Ovary (tissue), 3 donors: ENCODE data around the gene OR10G3.

Experiments
- EP300 ChIP-seq: sonication (generic); formaldehyde crosslinking; IDR thresholded peaks from one replicate; pipeline ENCODE4 v1.6.1; 2017; ENCODE audit warnings: antibody characterized with exemption
- POLR2A ChIP-seq: fragments of 450-650 bp; IDR thresholded peaks from one replicate; pipeline ENCODE4 v1.6.1; 2017; ENCODE audit warnings: antibody characterized with exemption, mild to moderate bottlenecking, moderate library complexity
- TF ChIP-seq, protein P1 (sequence below), 3 donors: fragments of 450-650 bp in 2 of 3; fragments of 200-600 bp in 1 of 3; IDR thresholded peaks; one replicate each; pipeline versions ENCODE4 v1.5.1 to v1.8.0; 2016 to 2022; ENCODE audit warnings: antibody characterized with exemption in 3 of 3, mild to moderate bottlenecking in 1 of 3
- donor health status: DM: no; HTN: no; CAD: no.

DNA sequence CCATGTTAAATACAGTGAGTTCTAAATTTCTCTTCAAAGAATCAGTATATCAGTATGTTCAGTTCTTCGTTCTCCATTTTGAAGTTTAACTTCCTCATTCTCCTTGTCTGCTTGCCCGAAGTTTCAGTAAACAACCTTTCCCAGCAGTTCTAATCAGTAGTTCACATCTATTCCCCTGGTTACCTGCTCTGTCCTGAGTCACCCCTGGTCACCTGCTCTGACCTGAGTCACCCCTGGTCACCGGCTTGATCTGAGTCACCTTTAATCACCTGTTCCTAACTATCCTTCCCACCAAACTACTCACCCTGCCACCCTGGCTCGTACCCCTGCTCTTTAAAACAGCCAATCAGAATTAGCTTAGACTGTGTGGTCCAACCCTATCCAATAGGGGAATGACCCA, 9.4 kb upstream of the OR10G3 start:
- TF ChIP-seq, protein P1, sequence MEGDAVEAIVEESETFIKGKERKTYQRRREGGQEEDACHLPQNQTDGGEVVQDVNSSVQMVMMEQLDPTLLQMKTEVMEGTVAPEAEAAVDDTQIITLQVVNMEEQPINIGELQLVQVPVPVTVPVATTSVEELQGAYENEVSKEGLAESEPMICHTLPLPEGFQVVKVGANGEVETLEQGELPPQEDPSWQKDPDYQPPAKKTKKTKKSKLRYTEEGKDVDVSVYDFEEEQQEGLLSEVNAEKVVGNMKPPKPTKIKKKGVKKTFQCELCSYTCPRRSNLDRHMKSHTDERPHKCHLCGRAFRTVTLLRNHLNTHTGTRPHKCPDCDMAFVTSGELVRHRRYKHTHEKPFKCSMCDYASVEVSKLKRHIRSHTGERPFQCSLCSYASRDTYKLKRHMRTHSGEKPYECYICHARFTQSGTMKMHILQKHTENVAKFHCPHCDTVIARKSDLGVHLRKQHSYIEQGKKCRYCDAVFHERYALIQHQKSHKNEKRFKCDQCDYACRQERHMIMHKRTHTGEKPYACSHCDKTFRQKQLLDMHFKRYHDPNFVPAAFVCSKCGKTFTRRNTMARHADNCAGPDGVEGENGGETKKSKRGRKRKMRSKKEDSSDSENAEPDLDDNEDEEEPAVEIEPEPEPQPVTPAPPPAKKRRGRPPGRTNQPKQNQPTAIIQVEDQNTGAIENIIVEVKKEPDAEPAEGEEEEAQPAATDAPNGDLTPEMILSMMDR (IDR thresholded peaks at IDR 0.05), result no peak
- TF ChIP-seq POLR2A, result no peak
- no peak for TF ChIP-seq EP300
